ENCODE results near the gene GP5.

The GP5 gene

DNA sequence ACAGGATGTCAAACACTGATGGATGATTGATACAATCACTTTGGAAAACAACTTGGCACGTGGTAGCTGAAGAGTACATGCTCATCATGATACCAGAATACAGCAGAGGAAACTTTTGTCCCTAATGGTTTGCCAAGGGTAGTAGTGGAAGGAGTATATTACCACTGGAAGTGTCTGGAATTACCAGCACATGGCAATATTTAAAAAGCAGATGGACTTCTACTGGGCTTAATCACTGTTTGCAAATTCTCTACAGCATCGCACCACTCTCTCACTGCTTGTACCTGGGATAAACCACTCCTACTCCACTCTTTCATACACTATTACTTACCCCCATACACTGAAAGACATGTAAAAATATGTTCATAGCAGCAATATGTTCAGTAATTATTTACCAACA, 19.6 kb upstream of the GP5 start:
- Mint-ChIP-seq H3K27me3 (no peaks in the 10 kb centered on the region), H3K27ac (no peak overlapping the region), H3K9me3 (no peaks in the 10 kb centered on the region), H3K36me3 (peaks cover 23% of the 10 kb centered on the region), H3K4me1 (no peaks in the 10 kb centered on the region), H3K4me3 (no peak overlapping the region)
- CTCF ChIA-PET = no interaction called here
- no peak for DNase-seq

GRCh38 chr3:194407423-194407822, 8.4 kb upstream of the GP5 start:
- DNase-seq = no peak
- Mint-ChIP-seq H3K27me3 (no peaks in the 10 kb centered on the region), H3K9me3 (no peaks in the 10 kb centered on the region), H3K27ac (no peak overlapping the region), H3K4me1 (peaks cover 12% of the 10 kb centered on the region), H3K4me3 (no peak overlapping the region), H3K36me3 (peaks cover 30% of the 10 kb centered on the region)
- CTCF ChIA-PET = interaction anchor here (0.9 to 8.9 kb wide), 9 partner anchors 10 to 188 kb away, joined by 3 to 167 read pairs (median 6); no protein-coding TSS in a partner anchor

- H3K36me3 Mint-ChIP-seq = peaks cover 23% of the 10 kb centered on the region
- H3K9me3 Mint-ChIP-seq = no peaks in the 10 kb centered on the region
- CTCF ChIA-PET = interaction anchor here (1.0 to 8.9 kb wide), 7 partner anchors 11 to 189 kb away, joined by 3 to 167 read pairs (median 6); no protein-coding TSS in a partner anchor
- H3K27ac Mint-ChIP-seq = no peak overlapping the region
- H3K27me3 Mint-ChIP-seq = no peaks in the 10 kb centered on the region
- H3K4me1 Mint-ChIP-seq = peaks cover 7% of the 10 kb centered on the region
- H3K4me3 Mint-ChIP-seq = no peak overlapping the region
- DNase-seq = no peak
Observed at GRCh38 chr3:194405766-194406165, 6.7 kb upstream of the GP5 start.

GRCh38 chr3:194404365-194405140, 5.5 kb upstream of the GP5 start:
- H3K27me3 Mint-ChIP-seq = no peaks in the 10 kb centered on the region
- H3K4me1 Mint-ChIP-seq = peaks cover 14% of the 10 kb centered on the region
- CTCF ChIA-PET = interaction anchor here (1.0 to 8.9 kb wide), 7 partner anchors 8 to 169 kb away, joined by 3 to 167 read pairs (median 3); no protein-coding TSS in a partner anchor
- H3K4me3 Mint-ChIP-seq = no peak overlapping the region
- H3K27ac Mint-ChIP-seq = no peak overlapping the region
- peaks cover 20% of the 10 kb centered on the region for H3K36me3 Mint-ChIP-seq
- DNase-seq = peak; percentile 53
- H3K9me3 Mint-ChIP-seq = no peaks in the 10 kb centered on the region

GRCh38 chr3:194401868-194402329, 2.8 kb upstream of the GP5 start:
- Mint-ChIP-seq H3K9me3 (no peaks in the 10 kb centered on the region), H3K36me3 (peaks cover 11% of the 10 kb centered on the region), H3K4me3 (no peak overlapping the region), H3K27ac (no peak overlapping the region), H3K27me3 (peaks cover 14% of the 10 kb centered on the region), H3K4me1 (peaks cover 40% of the 10 kb centered on the region)
- CTCF ChIA-PET = interaction anchor here (0.9 to 8.9 kb wide), 3 partner anchors 62 to 621 kb away, joined by 3 to 167 read pairs (median 5); no protein-coding TSS in a partner anchor
- DNase-seq = no peak

DNA sequence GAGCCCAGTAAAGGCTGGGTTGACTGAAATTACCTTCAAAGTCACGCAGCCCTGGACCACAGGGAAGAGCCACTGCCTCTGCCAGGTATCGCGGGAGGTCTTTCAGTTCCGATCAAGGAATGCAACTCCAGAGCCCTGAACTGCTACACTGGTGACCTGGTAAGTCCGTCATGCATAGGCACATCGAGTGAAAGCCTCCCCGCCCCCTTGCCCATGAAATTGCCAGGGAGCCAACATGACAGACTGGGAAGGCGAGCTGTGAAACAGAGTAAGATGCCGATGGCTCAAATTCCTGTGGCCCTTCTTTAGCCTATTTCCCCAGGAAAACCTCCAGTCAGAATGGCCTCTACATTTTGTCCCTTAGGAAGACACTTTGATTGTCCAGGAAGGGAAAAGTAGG, 2.3 kb upstream of the GP5 start:
- Mint-ChIP-seq H3K4me1 (peaks cover 44% of the 10 kb centered on the region), H3K27ac (no peak overlapping the region), H3K9me3 (no peaks in the 10 kb centered on the region), H3K4me3 (no peak overlapping the region), H3K27me3 (peaks cover 14% of the 10 kb centered on the region), H3K36me3 (peaks cover 11% of the 10 kb centered on the region)
- no peak for DNase-seq
- CTCF ChIA-PET = interaction anchor here (8.9 kb wide), 1 partner anchor 62 kb away, joined by 167 read pairs; no protein-coding TSS in a partner anchor

DNA sequence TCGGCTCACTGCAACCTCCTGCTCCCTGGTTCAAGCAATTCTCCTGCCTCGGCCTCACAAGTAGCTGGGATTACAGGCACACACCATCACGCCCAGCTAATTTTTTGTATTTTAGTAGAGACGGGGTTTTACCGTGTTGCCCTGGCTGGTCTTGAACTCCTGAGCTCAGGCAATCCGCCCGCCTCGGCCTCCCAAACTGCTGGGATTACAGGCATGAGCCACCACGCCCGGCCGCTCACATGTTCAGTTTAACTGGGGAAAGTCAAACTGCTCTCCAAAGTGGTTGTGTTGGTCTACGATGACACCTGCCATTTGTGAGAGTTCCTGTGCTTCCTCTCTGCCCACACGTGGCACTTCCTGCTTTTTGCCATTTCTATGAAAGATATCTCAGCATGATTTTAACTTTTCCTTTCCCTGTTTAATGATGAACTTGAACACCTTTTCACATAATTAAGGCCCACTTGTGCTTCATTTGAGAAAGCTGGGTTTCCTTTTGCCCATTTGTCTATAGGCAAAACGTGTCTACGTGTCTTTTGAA, 877 bp upstream of the GP5 start:
- no peak for DNase-seq
- no peak overlapping the region for H3K27ac Mint-ChIP-seq
- peaks cover 7% of the 10 kb centered on the region for H3K36me3 Mint-ChIP-seq
- H3K4me1 Mint-ChIP-seq = peaks cover 58% of the 10 kb centered on the region
- no peak overlapping the region for H3K4me3 Mint-ChIP-seq
- H3K9me3 Mint-ChIP-seq = no peaks in the 10 kb centered on the region
- CTCF ChIA-PET = interaction anchor here (0.6 to 1.0 kb wide), 2 partner anchors 55 to 220 kb away, joined by 3 read pairs; no protein-coding TSS in a partner anchor
- peaks cover 14% of the 10 kb centered on the region for H3K27me3 Mint-ChIP-seq

DNA sequence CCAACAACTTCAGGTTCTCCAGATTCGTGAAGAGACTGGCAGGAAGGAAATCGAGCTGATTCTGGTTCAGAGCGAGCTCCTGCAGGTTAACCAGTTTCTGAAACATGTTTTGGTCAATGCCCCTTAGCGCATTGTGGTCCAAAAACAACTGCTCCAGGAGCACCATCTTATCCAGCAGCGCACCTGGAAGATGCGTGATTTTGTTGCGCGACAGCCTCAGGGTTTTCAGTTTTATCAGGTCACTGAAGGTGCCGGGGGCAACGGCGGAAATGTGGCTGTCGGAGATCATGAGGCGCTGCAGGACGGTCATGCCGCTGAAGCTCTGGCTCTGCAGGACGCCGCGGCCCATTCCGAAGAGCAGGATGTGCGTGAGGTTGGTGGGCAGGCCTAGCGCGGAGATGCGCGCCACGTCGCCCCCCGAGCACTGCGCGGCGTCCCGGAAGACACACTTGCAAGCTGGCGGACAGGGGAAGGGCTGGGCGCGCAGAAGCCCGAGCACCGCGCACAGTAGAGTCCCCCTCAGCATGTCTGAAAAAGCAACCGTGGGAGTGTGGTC, 1.2 kb downstream of the GP5 start:
- peaks cover 2% of the 10 kb centered on the region for H3K36me3 Mint-ChIP-seq
- CTCF ChIA-PET = interaction anchor here (1.0 to 3.8 kb wide), 5 partner anchors 52 to 64 kb away, joined by 3 to 15 read pairs (median 6); no protein-coding TSS in a partner anchor
- peaks cover 14% of the 10 kb centered on the region for H3K27me3 Mint-ChIP-seq
- H3K4me1 Mint-ChIP-seq = peaks cover 58% of the 10 kb centered on the region
- peak overlapping the region; percentile 97 for H3K27ac Mint-ChIP-seq
- no peaks in the 10 kb centered on the region for H3K9me3 Mint-ChIP-seq
- peak overlapping the region; percentile 80 for H3K4me3 Mint-ChIP-seq
- DNase-seq = peak; percentile 68

GRCh38 chr3:194396859-194397756, 2.0 kb downstream of the GP5 start:
- Mint-ChIP-seq H3K36me3 (peaks cover 2% of the 10 kb centered on the region), H3K4me1 (peaks cover 58% of the 10 kb centered on the region), H3K27ac (peak overlapping the region; percentile 97), H3K9me3 (no peaks in the 10 kb centered on the region), H3K27me3 (peaks cover 20% of the 10 kb centered on the region), H3K4me3 (peak overlapping the region; percentile 80)
- DNase-seq = peak; percentile 65
- CTCF ChIA-PET = interaction anchor here (1.0 to 3.8 kb wide), 6 partner anchors 51 to 75 kb away, joined by 3 to 15 read pairs (median 4); no protein-coding TSS in a partner anchor

- Mint-ChIP-seq H3K36me3 (peaks cover 2% of the 10 kb centered on the region), H3K9me3 (no peaks in the 10 kb centered on the region), H3K27me3 (peaks cover 22% of the 10 kb centered on the region), H3K4me1 (peaks cover 58% of the 10 kb centered on the region), H3K27ac (peak overlapping the region; percentile 76), H3K4me3 (peak overlapping the region; percentile 68)
- no peak for DNase-seq
- CTCF ChIA-PET = interaction anchor here (1.0 to 3.8 kb wide), 4 partner anchors 8 to 76 kb away, joined by 3 to 15 read pairs (median 8); no protein-coding TSS in a partner anchor
Observed at GRCh38 chr3:194396539-194396858, 2.6 kb downstream of the GP5 start.

DNA sequence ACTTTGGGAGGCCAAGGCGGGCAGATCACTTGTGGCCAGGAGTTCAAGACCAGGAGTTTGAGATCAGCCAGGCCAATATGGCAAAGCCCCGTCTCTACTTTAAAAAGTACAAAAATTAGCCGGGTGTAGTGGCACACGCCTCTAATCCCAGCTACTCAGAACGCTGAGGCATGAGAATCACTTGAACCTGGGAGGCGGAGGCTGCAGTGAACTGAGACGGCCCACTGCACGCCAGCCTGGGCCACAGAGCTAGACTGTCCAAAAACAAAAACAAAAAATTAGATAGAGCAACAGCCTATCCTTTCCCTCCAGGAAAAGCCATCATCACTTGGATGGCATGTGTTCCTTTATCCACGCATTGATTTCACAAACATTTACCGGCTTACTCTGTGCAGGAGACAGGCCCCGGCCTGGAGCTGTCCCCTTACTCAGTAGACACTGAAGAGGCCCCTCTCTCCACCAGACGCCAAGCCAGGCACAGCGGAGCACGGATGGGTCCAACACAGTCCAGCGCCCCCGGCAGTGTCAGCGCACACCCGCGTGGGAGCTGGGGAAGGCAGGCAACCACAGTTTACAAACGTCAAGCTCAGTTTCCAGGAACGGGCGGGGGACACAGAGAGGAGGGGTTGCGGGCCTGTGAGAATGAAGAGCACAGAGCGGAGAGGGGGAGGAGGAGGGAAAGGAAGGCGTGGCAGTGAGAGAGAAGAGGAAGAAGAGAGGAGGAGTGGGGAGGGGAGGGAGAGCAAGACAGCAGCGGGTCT, 3.1 kb downstream of the GP5 start:
- H3K27ac Mint-ChIP-seq = peak overlapping the region; percentile 76
- CTCF ChIA-PET = interaction anchor here (1.0 to 3.8 kb wide), 3 partner anchors 8 to 76 kb away, joined by 3 to 15 read pairs (median 6); no protein-coding TSS in a partner anchor
- H3K36me3 Mint-ChIP-seq = peaks cover 2% of the 10 kb centered on the region
- peak; percentile 85 for DNase-seq
- H3K4me3 Mint-ChIP-seq = peak overlapping the region; percentile 68
- peaks cover 1% of the 10 kb centered on the region for H3K9me3 Mint-ChIP-seq
- peaks cover 58% of the 10 kb centered on the region for H3K4me1 Mint-ChIP-seq
- peaks cover 24% of the 10 kb centered on the region for H3K27me3 Mint-ChIP-seq

DNA sequence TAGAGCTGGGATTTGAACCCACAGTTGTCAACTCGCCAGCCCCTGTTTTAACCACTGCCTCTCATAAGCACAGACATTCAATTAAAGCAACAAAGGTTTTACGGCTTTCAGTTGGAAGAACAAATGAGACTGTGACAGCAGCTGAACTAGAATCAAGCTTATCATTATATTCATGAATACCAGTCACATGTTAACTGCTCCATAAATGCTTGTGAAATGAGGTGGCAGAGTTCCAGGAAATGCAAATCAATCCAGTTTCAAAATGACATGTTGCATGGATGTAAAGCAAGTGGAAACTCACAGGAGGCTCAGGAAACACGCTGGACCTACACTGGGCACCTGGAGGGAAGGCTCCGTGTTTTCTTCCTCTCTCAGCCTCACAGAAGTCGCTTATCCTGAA, 3.9 kb downstream of the GP5 start:
- H3K4me3 Mint-ChIP-seq = peak overlapping the region; percentile 68

GRCh38 chr3:194392576-194392975, 6.5 kb downstream of the GP5 start:
- Mint-ChIP-seq H3K27me3 (peaks cover 38% of the 10 kb centered on the region), H3K4me3 (no peak overlapping the region), H3K9me3 (peaks cover 9% of the 10 kb centered on the region), H3K36me3 (peaks cover 4% of the 10 kb centered on the region), H3K27ac (no peak overlapping the region), H3K4me1 (peaks cover 31% of the 10 kb centered on the region)
- CTCF ChIA-PET = no interaction called here
- DNase-seq = no peak

More for the DNA sequence above, 3.9 kb downstream of the GP5 start:
- Mint-ChIP-seq H3K27ac (peak overlapping the region; percentile 76), H3K36me3 (peaks cover 4% of the 10 kb centered on the region), H3K27me3 (peaks cover 30% of the 10 kb centered on the region), H3K9me3 (peaks cover 7% of the 10 kb centered on the region), H3K4me1 (peaks cover 57% of the 10 kb centered on the region)
- DNase-seq = no peak
- CTCF ChIA-PET = interaction anchor here (1.2 to 3.8 kb wide), 4 partner anchors 9 to 51 kb away, joined by 3 to 15 read pairs (median 4); no protein-coding TSS in a partner anchor

All from activated naive CD4-positive, alpha-beta T cell treated with anti-CD3 and anti-CD28 coated beads, Interleukin-2, amount 10 ng/mL, durations not matched to agents 7 days and 5 days (primary cell).